ENCODE results near the gene GRK3. TPM values are rescaled to one million over a fixed set of nuclear protein-coding genes. Genes with fewer than 3 reads are reported as not detected.
A peak's percentile ranks its signal among the peaks of the same experiment; 100 is the strongest.

Gene GRK3
- total RNA-seq, 6 experiments from 2014 or later, result 1.1 to 4.9 (median 3.6) TPM

DNA sequence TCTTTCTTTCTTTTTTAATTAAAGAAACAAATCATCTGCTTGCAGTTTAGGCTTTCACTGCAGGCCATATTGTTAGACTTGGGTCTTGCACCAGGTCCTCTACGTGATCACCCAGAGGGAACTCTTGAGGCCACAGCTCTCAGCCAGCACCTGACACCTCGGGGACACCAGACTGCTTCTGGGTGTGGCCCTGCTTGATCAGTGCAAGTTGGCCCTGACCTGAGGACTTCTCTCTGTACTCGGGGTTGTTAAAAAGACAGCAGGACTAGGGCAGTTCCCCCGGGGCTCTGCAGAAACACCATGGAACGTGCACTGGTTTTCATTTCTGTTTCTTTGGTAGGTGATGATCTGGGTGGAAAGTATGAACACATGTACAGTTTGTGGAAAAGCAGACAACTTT lies 126.3 kb downstream of the GRK3 start:
- DNase-seq (no peak), ATAC-seq (no peak)
- intact Hi-C loops (cut with DNase I), result no loop called here
- no peak overlapping the region for H3K4me3 ChIP-seq
- 77% methylated on average over 2 of the region's 5 CpGs for WGBS (ENCODE audit: insufficient coverage, low coverage, low lambda C conversion rate, missing lambda C conversion rate)
- H3K4me1 ChIP-seq, result no peaks in the 10 kb centered on the region
- H3K9me3 ChIP-seq, result no peaks in the 10 kb centered on the region
- TF ChIP-seq, protein P1, sequence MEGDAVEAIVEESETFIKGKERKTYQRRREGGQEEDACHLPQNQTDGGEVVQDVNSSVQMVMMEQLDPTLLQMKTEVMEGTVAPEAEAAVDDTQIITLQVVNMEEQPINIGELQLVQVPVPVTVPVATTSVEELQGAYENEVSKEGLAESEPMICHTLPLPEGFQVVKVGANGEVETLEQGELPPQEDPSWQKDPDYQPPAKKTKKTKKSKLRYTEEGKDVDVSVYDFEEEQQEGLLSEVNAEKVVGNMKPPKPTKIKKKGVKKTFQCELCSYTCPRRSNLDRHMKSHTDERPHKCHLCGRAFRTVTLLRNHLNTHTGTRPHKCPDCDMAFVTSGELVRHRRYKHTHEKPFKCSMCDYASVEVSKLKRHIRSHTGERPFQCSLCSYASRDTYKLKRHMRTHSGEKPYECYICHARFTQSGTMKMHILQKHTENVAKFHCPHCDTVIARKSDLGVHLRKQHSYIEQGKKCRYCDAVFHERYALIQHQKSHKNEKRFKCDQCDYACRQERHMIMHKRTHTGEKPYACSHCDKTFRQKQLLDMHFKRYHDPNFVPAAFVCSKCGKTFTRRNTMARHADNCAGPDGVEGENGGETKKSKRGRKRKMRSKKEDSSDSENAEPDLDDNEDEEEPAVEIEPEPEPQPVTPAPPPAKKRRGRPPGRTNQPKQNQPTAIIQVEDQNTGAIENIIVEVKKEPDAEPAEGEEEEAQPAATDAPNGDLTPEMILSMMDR (IDR thresholded peaks at IDR 0.05), result no peak
- TF ChIP-seq POLR2A (IDR thresholded peaks at IDR 0.05), result no peak
- no peaks in the 10 kb centered on the region for H3K27me3 ChIP-seq
- no peaks in the 10 kb centered on the region for H3K36me3 ChIP-seq
- H3K27ac ChIP-seq, result no peak overlapping the region

GRCh38 chr22:25692397-25693267 lies 128.2 kb downstream of the GRK3 start:
- Histone ChIP-seq H3K4me3 (no peak overlapping the region), H3K4me1 (no peaks in the 10 kb centered on the region), H3K27ac (no peak overlapping the region), H3K36me3 (no peaks in the 10 kb centered on the region), H3K9me3 (no peaks in the 10 kb centered on the region), H3K27me3 (no peaks in the 10 kb centered on the region)
- TF ChIP-seq, protein P1 (IDR thresholded peaks at IDR 0.05), result no peak
- no peak for TF ChIP-seq POLR2A (IDR thresholded peaks at IDR 0.05)
- WGBS (ENCODE audit: insufficient coverage, low coverage, low lambda C conversion rate, missing lambda C conversion rate), result 89% methylated on average over 12 of the region's 15 CpGs
- ATAC-seq (no peak), DNase-seq (no peak)
- intact Hi-C loops (cut with DNase I), result no loop called here

- Histone ChIP-seq H3K27ac (no peak overlapping the region), H3K36me3 (no peaks in the 10 kb centered on the region), H3K27me3 (no peaks in the 10 kb centered on the region), H3K9me3 (no peaks in the 10 kb centered on the region), H3K4me3 (no peak overlapping the region), H3K4me1 (no peaks in the 10 kb centered on the region)
- ATAC-seq, result no peak
- intact Hi-C loops (cut with DNase I), result no loop called here
- TF ChIP-seq, protein P1 (IDR thresholded peaks at IDR 0.05), result no peak
- TF ChIP-seq POLR2A (IDR thresholded peaks at IDR 0.05), result no peak
- WGBS (ENCODE audit: insufficient coverage, low coverage, low lambda C conversion rate, missing lambda C conversion rate), result 100% methylated on average over 3 of the region's 4 CpGs
- no peak for DNase-seq
These were observed 128.7 kb downstream of the GRK3 start for GRCh38 chr22:25693268-25693565.

GRCh38 chr22:25694196-25694907 lies 129.9 kb downstream of the GRK3 start:
- H3K4me1 ChIP-seq, result no peaks in the 10 kb centered on the region
- no peak overlapping the region for H3K27ac ChIP-seq
- intact Hi-C loops (cut with DNase I), result no loop called here
- H3K9me3 ChIP-seq, result no peaks in the 10 kb centered on the region
- TF ChIP-seq POLR2A (IDR thresholded peaks at IDR 0.05), result no peak
- 79% methylated on average over 12 of the region's 16 CpGs for WGBS (ENCODE audit: insufficient coverage, low coverage, low lambda C conversion rate, missing lambda C conversion rate)
- no peak overlapping the region for H3K4me3 ChIP-seq
- ATAC-seq (peak; percentile 37 to 62 (median 44)), DNase-seq (no peak)
- no peaks in the 10 kb centered on the region for H3K27me3 ChIP-seq
- H3K36me3 ChIP-seq, result no peaks in the 10 kb centered on the region

DNA sequence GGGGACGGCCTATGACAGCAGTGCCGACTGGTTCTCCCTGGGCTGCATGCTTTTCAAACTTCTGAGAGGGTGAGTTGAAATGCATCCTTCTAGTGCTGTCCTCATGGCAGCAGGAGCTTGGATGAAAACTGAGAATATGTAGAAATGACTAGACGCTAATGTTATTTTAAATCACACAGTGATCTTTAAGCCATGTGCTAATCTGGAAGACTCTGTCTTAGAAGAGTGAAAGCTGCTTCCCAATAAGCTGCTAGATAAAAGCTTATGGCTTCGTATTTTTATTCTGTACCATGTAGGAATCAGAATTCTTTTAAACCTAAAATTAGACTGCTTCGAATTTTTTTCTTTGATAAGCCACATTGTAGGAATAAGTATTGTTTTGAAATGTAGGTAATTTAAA lies 130.7 kb downstream of the GRK3 start:
- intact Hi-C loops (cut with DNase I), result no loop called here
- H3K9me3 ChIP-seq, result no peaks in the 10 kb centered on the region
- no peaks in the 10 kb centered on the region for H3K36me3 ChIP-seq
- H3K4me3 ChIP-seq, result no peak overlapping the region
- H3K27ac ChIP-seq, result no peak overlapping the region
- DNase-seq (no peak), ATAC-seq (no peak)
- WGBS (ENCODE audit: insufficient coverage, low coverage, low lambda C conversion rate, missing lambda C conversion rate), result 68% methylated on average over 4 of the region's 5 CpGs
- H3K4me1 ChIP-seq, result no peaks in the 10 kb centered on the region
- TF ChIP-seq, protein P1 (IDR thresholded peaks at IDR 0.05), result no peak
- no peak for TF ChIP-seq POLR2A (IDR thresholded peaks at IDR 0.05)
- no peaks in the 10 kb centered on the region for H3K27me3 ChIP-seq
